GM12878 (cell line): Measurements from ENCODE around the gene MT1G. TPM values are rescaled to one million over a fixed set of nuclear protein-coding genes. Genes with fewer than 3 reads are reported as not detected.

ENCODE experiments used
- ATAC-seq: fragments of 200-7000 bp; cut with Tn5 transposase; 3 replicates; pipeline ENCODE4 v1.9.1; 2020; ENCODE audit warnings: mild to moderate bottlenecking, moderate library complexity
- BruUV-seq: library from RNA; stranded (reverse); fragments of 400-500 nt; replicated peaks from 2 replicates; lab custom pipeline; 2021; lab: Mats Ljungman, UMichigan
- CTCF ChIA-PET: fragments of 300-600 bp; sonication (Branson Sonifier 250); formaldehyde crosslinking; extraction: SDS; loops from one replicate; lab custom pipeline; 2021; ENCODE audit warnings: inconsistent platforms; lab: Yijun Ruan, JAX
- POLR2A ChIA-PET: fragments of 350-600 bp; formaldehyde crosslinking; extraction: SDS; loops from one replicate; lab custom pipeline; 2021; ENCODE audit warnings: inconsistent platforms; lab: Charles Lee
- RAD21 ChIA-PET: fragments of 300-600 bp; sonication (Branson Sonifier 250); formaldehyde crosslinking; loops from one replicate; lab custom pipeline; 2023; ENCODE audit warnings: antibody characterized with exemption; ENCODE audit not compliant: unreplicated experiment; lab: Charles Lee
- SMC1A ChIA-PET: fragments of 300-600 bp; sonication (Branson Sonifier 250); formaldehyde crosslinking; loops from one replicate; lab custom pipeline; 2023; ENCODE audit not compliant: unreplicated experiment, uncharacterized antibody; lab: Charles Lee
- DNase-seq: peaks from one replicate; pipeline ENCODE4 v3.0.0-alpha.2; 2011; ENCODE audit warnings: low read depth, low spot score
- FAIRE-seq: peaks from 3 replicates; lab custom pipeline; 2011; peaks lifted over from hg19 to GRCh38; lab: Jason Lieb, UNC
- H2AFZ ChIP-seq: 2 replicates; pipeline ENCODE4 v1.6.0; 2011; ENCODE audit warnings: low read depth, low read length, control low read depth; ENCODE audit not compliant: control insufficient read depth
- H3K27ac ChIP-seq: 2 replicates; pipeline ENCODE4 v1.5.1; 2011; ENCODE audit warnings: control low read depth; ENCODE audit not compliant: control insufficient read depth, insufficient read depth
- H3K27me3 ChIP-seq, 2 experiments: replicated peaks in 1 of 2; 2 replicates each; pipeline versions ENCODE4 v1.6.0 to v1.6.1; 2011; ENCODE audit warnings: low read length in 1 of 2; ENCODE audit not compliant: control insufficient read depth in 2 of 2, insufficient read depth in 2 of 2
- H3K36me3 ChIP-seq, 2 experiments: 2 replicates each; pipeline ENCODE4 v1.5.1; 2011; ENCODE audit warnings: low read length in 1 of 2; ENCODE audit not compliant: control insufficient read depth in 2 of 2, insufficient read depth in 2 of 2
- H3K4me1 ChIP-seq: 2 replicates; pipeline ENCODE4 v1.6.1; 2011; ENCODE audit warnings: mild to moderate bottlenecking, low read length, moderate library complexity, mixed read lengths; ENCODE audit not compliant: control insufficient read depth, insufficient read depth
- H3K4me2 ChIP-seq: 2 replicates; pipeline ENCODE4 v1.6.0; 2011; ENCODE audit warnings: control low read depth; ENCODE audit not compliant: control insufficient read depth, insufficient read depth
- H3K4me3 ChIP-seq: fragments of 200-600 bp; sonication (generic); 2 replicates; pipeline ENCODE4 v1.5.1; 2016
- H3K79me2 ChIP-seq: 2 replicates; pipeline ENCODE4 v1.6.0; 2011; ENCODE audit warnings: low read length; ENCODE audit not compliant: control insufficient read depth, insufficient read depth
- H3K9ac ChIP-seq: 2 replicates; pipeline ENCODE4 v1.8.0; 2011; ENCODE audit warnings: low read length, control low read depth, mixed read lengths; ENCODE audit not compliant: control insufficient read depth, insufficient read depth
- H3K9me3 ChIP-seq: replicated peaks from 3 replicates; pipeline ENCODE4 v1.5.1; 2011; ENCODE audit warnings: mild to moderate bottlenecking, low read length; ENCODE audit not compliant: control insufficient read depth, insufficient read depth
- H4K20me1 ChIP-seq: 2 replicates; pipeline ENCODE4 v1.6.0; 2011; ENCODE audit not compliant: control insufficient read depth, insufficient read depth
- ASH2L ChIP-seq: fragments of 300-600, 200-600 bp; sonication (generic); IDR thresholded peaks from 2 replicates; pipeline ENCODE4 v1.6.1; 2017; ENCODE audit warnings: low read depth, mild to moderate bottlenecking, borderline replicate concordance
- BHLHE40 ChIP-seq, 2 experiments: fragments of 450-650 bp in 1 of 2; IDR thresholded peaks; 2 replicates each; pipeline ENCODE4 v1.6.1; 2011 to 2017; ENCODE audit warnings: low read depth in 2 of 2, borderline replicate concordance in 1 of 2, improper control_type of control experiment in 1 of 2, low read length in 1 of 2, mild to moderate bottlenecking in 1 of 2
- CBX3 ChIP-seq: fragments of 200-600 bp; sonication (generic); IDR thresholded peaks from 2 replicates; pipeline ENCODE4 v1.6.1; 2016; ENCODE audit warnings: low read depth, borderline replicate concordance
- CBX5 ChIP-seq: sonication (generic); IDR thresholded peaks from 2 replicates; pipeline ENCODE4 v1.6.1; 2016; ENCODE audit warnings: low read depth, moderate library complexity, mild to moderate bottlenecking, inconsistent platforms
- CREB1 ChIP-seq: IDR thresholded peaks from 2 replicates; pipeline ENCODE4 v1.6.1; 2012; ENCODE audit warnings: low read depth, mild to moderate bottlenecking, inconsistent platforms
- GATAD2B ChIP-seq: fragments of 450-650 bp; conservative IDR thresholded peaks from 2 replicates; pipeline ENCODE4 v1.6.1; 2017; ENCODE audit warnings: low read depth, mild to moderate bottlenecking, moderate library complexity
- MEF2A ChIP-seq: IDR thresholded peaks from 2 replicates; pipeline ENCODE4 v1.6.1; 2011; ENCODE audit warnings: low read depth, mild to moderate bottlenecking, low read length, moderate library complexity; ENCODE audit not compliant: insufficient read depth
- MLLT1 ChIP-seq: fragments of 450-650 bp; IDR thresholded peaks from 2 replicates; pipeline ENCODE4 v1.6.1; 2016; ENCODE audit warnings: mild to moderate bottlenecking
- MTA2 ChIP-seq: fragments of 450-650 bp; IDR thresholded peaks from 2 replicates; pipeline ENCODE4 v1.6.1; 2016; ENCODE audit warnings: low read depth, mild to moderate bottlenecking, moderate library complexity
- PAX8 ChIP-seq: fragments of 450-650 bp; IDR thresholded peaks from 2 replicates; pipeline ENCODE4 v1.6.1; 2017; ENCODE audit warnings: mild to moderate bottlenecking, moderate library complexity
- POU2F2 ChIP-seq: IDR thresholded peaks from 3 replicates; pipeline ENCODE4 v1.6.1; 2011; ENCODE audit warnings: low read depth, mild to moderate bottlenecking, low read length, borderline replicate concordance
- RAD21 ChIP-seq: IDR thresholded peaks from 2 replicates; pipeline ENCODE4 v1.6.1; 2011; ENCODE audit warnings: mild to moderate bottlenecking, low read depth, low read length, moderate library complexity; ENCODE audit not compliant: insufficient read depth
- RELB ChIP-seq: fragments of 450-650 bp; IDR thresholded peaks from 2 replicates; pipeline ENCODE4 v1.6.1; 2017; ENCODE audit warnings: low read depth, mild to moderate bottlenecking, moderate library complexity
- SIN3A ChIP-seq: IDR thresholded peaks from 2 replicates; pipeline ENCODE4 v1.6.1; 2012; ENCODE audit warnings: low read depth, low read length, improper control_type of control experiment
- SMAD5 ChIP-seq: IDR thresholded peaks from 2 replicates; pipeline ENCODE4 v1.6.1; 2016; ENCODE audit warnings: antibody characterized with exemption, low read depth
- SRF ChIP-seq, 2 experiments: IDR thresholded peaks; 2 replicates each; pipeline ENCODE4 v1.6.1; 2011; ENCODE audit warnings: low read depth in 2 of 2, low read length in 2 of 2, mild to moderate bottlenecking in 1 of 2, moderate library complexity in 1 of 2
- TBL1XR1 ChIP-seq: IDR thresholded peaks from 2 replicates; pipeline ENCODE4 v1.6.1; 2012; ENCODE audit warnings: low read depth, low read length, improper control_type of control experiment
- TCF7 ChIP-seq: IDR thresholded peaks from 2 replicates; pipeline ENCODE4 v1.6.1; 2014; ENCODE audit warnings: antibody characterized with exemption, borderline replicate concordance
- WGBS: methylation state at CpG from one replicate; pipeline ENCODE4 v1.1.6; 2016; ENCODE audit warnings: low lambda C conversion rate; ENCODE audit not compliant: insufficient replicate concordance, insufficient coverage; ENCODE audit errors: missing lambda C conversion rate; 5-methylcytosine and 5-hydroxymethylcytosine counted together
- in situ Hi-C: fragments of 300-500 bp; cut with MboI; formaldehyde crosslinking; loops from 9 replicates; pipeline ENCODE4 v1.14.3; 2018; ENCODE audit warnings: mixed read lengths
- intact Hi-C: fragments of 100-400 bp; cut with micrococcal nuclease; formaldehyde crosslinking; loops from one replicate; pipeline ENCODE4 v1.14.2; 2022; ENCODE audit not compliant: unreplicated experiment
- polyA plus RNA-seq, 11 experiments: library from polyadenylated mRNA; depleted of rRNA in 4 of 11; unstranded in 6 of 11; stranded (reverse) in 5 of 11; fragments of >200 nt; fragmentation: Nextera tagmentation in 4 of 11; fragmentation: Illumina TruSeq in 1 of 11; extraction: Ambion mirVana in 4 of 11; extraction: Trizol in 1 of 11; gene quantifications; 1 replicate in 1 of 11; 2 replicates in 10 of 11; pipeline versions ENCODE4 v1.2.1 to v1.2.3, GENCODE V29; 2011 to 2016; ENCODE audit warnings: inconsistent platforms in 2 of 11, missing spikeins in 2 of 11, low read depth in 1 of 11
- total RNA-seq, 4 experiments: library from RNA; depleted of rRNA in 3 of 4; stranded (reverse); fragments of >200 nt in 3 of 4; fragmentation: Illumina TruSeq in 1 of 4; extraction: Trizol in 1 of 4; gene quantifications; 2 replicates each; pipeline versions ENCODE4 v1.2.1 to v1.2.3, GENCODE V29; 2013 to 2021

The MT1G gene
- total and polyA plus RNA-seq, 10 of the 15 experiments (the other 5 are each of a cell fraction or from before 2014, with no cell fraction given): 1.2 to 9.1 (median 4.6) TPM

- Histone ChIP-seq H3K79me2 (no peaks in the 10 kb centered on the region), H2AFZ (no peak overlapping the region), H3K27me3 (peaks cover 20 to 22% of the 10 kb centered on the region in 2 experiments), H3K4me3 (no peak overlapping the region), H3K9me3 (no peaks in the 10 kb centered on the region), H3K4me2 (no peak overlapping the region), H3K4me1 (no peaks in the 10 kb centered on the region), H4K20me1 (no peaks in the 10 kb centered on the region), H3K27ac (no peak overlapping the region), H3K36me3 (no peaks in the 10 kb centered on the region), H3K9ac (no peak overlapping the region)
- no peak for FAIRE-seq
- no peak for ATAC-seq
- SMC1A ChIA-PET: no interaction called here
- no peak for TF ChIP-seq MEF2A
- no peak for TF ChIP-seq CBX5
- no peak for TF ChIP-seq RELB
- no peak for TF ChIP-seq RAD21
- no peak for TF ChIP-seq POU2F2
- no peak for TF ChIP-seq SRF (IDR thresholded peaks at IDR 0.05; ENCODE audit: low read depth in 2 of 2, low read length in 2 of 2)
- no peak for TF ChIP-seq GATAD2B
- TF ChIP-seq ASH2L: no peak
- TF ChIP-seq SIN3A: no peak
- no peak for TF ChIP-seq TCF7
- no peak for TF ChIP-seq BHLHE40 (IDR thresholded peaks at IDR 0.05; ENCODE audit: borderline replicate concordance in 1 of 2, low read depth in 2 of 2, low read length in 1 of 2)
- TF ChIP-seq CBX3: no peak
- TF ChIP-seq TBL1XR1: no peak
- no peak for TF ChIP-seq PAX8
- TF ChIP-seq SMAD5: no peak
- no peak for TF ChIP-seq MTA2
- no peak for TF ChIP-seq CREB1
- no peak for TF ChIP-seq MLLT1
- no peak for DNase-seq
- RAD21 ChIA-PET: no interaction called here
- in situ Hi-C loops (no loop called here), intact Hi-C loops (no loop called here)
- WGBS: 22% methylated on average over 1 of the region's 1 CpG
- POLR2A ChIA-PET: interaction anchor here (1.1 kb wide), 1 partner anchor 392 kb away, joined by 3 read pairs; no protein-coding TSS in a partner anchor
- no TSS peak for BruUV-seq
- CTCF ChIA-PET: interaction anchor here (0.6 to 1.1 kb wide), 2 partner anchors 62 to 214 kb away, joined by 3 read pairs; no protein-coding TSS in a partner anchor
Measured at GRCh38 chr16:56640076-56640475, 27.8 kb downstream of the MT1G start.
